ENCODE data around the gene PRODH2. TPM values are rescaled to one million over a fixed set of nuclear protein-coding genes. Genes with fewer than 3 reads are reported as not detected.

Gene PRODH2
- total RNA-seq, 1 experiment from 2014 or later = not detected

DNA sequence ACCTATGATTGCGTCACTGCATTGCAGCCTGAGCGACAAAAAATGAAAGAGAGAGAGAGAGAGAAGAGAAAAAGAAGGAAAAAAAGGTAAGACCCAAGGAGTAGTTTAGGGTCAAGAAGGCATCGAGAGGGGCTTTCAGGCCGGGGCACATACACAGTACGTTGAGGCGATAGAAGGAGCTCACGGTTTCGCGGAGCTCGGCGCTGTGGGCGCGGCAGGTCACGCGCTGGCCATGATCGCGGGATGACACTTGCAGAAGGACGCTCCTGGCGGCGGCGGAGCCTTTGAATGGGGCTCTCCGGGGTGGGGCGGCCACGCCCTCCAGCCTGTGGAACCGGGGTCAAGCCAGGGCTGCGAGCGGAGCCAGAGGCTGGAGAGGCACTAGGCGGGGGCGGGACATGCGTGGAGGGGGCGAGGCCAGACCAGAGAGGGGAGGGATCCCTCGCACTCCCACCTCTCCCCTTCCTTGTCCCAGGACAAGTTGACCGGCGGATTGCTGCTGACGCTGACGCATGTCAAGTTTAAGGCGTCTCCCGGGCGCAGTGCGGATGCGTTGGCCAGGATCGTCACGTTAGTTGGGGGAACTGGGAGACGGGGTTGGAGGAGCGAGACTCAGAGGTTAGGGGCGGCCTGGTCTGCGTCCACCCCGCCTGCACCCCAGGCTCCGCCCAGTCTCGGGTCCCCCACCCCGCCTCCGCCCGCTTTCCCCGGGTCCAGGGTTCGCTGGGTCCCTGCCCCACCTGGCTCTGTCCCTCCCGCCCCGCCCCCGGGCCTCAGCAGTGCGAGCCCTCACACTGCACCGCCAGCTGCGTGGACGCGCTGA, 32.8 kb upstream of the PRODH2 start:
- DNase-seq (ENCODE audit: low spot score) = no peak
- intact Hi-C loops (cut with micrococcal nuclease; ENCODE audit: unreplicated experiment) = no loop called here
- ChIA-PET POLR2A (ENCODE audit: low non-redundant PET) (interaction anchor here (0.5 kb wide), 1 partner anchor 150 kb away, joined by 16 read pairs; no protein-coding TSS in a partner anchor), CTCF (no interaction called here)
- Histone ChIP-seq H3K36me3 (ENCODE audit: insufficient read depth, low read length, poor library complexity, severe bottlenecking) (no peaks in the 10 kb centered on the region), H3K9me3 (ENCODE audit: low read depth, low read length, poor library complexity, severe bottlenecking) (no peaks in the 10 kb centered on the region), H3K27ac (ENCODE audit: low read depth, low read length, poor library complexity, severe bottlenecking) (no peak overlapping the region), H3K4me3 (ENCODE audit: low read depth, low read length, poor library complexity, severe bottlenecking) (no peak overlapping the region), H3K4me1 (ENCODE audit: insufficient read depth, low read length, poor library complexity, severe bottlenecking) (no peaks in the 10 kb centered on the region), H3K27me3 (replicated peaks; ENCODE audit: insufficient read depth, low read depth, low read length, poor library complexity) (peaks cover 64% of the 10 kb centered on the region)
- BruUV-seq (replicated peaks) = no TSS peak
- TF ChIP-seq, protein P1, sequence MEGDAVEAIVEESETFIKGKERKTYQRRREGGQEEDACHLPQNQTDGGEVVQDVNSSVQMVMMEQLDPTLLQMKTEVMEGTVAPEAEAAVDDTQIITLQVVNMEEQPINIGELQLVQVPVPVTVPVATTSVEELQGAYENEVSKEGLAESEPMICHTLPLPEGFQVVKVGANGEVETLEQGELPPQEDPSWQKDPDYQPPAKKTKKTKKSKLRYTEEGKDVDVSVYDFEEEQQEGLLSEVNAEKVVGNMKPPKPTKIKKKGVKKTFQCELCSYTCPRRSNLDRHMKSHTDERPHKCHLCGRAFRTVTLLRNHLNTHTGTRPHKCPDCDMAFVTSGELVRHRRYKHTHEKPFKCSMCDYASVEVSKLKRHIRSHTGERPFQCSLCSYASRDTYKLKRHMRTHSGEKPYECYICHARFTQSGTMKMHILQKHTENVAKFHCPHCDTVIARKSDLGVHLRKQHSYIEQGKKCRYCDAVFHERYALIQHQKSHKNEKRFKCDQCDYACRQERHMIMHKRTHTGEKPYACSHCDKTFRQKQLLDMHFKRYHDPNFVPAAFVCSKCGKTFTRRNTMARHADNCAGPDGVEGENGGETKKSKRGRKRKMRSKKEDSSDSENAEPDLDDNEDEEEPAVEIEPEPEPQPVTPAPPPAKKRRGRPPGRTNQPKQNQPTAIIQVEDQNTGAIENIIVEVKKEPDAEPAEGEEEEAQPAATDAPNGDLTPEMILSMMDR (conservative IDR thresholded peaks at IDR 0.05; ENCODE audit: low read depth, low read length) = no peak
- TF ChIP-seq EZH2 (IDR thresholded peaks at IDR 0.05; ENCODE audit: borderline replicate concordance, low read depth, low read length, poor library complexity, severe bottlenecking) = no peak

DNA sequence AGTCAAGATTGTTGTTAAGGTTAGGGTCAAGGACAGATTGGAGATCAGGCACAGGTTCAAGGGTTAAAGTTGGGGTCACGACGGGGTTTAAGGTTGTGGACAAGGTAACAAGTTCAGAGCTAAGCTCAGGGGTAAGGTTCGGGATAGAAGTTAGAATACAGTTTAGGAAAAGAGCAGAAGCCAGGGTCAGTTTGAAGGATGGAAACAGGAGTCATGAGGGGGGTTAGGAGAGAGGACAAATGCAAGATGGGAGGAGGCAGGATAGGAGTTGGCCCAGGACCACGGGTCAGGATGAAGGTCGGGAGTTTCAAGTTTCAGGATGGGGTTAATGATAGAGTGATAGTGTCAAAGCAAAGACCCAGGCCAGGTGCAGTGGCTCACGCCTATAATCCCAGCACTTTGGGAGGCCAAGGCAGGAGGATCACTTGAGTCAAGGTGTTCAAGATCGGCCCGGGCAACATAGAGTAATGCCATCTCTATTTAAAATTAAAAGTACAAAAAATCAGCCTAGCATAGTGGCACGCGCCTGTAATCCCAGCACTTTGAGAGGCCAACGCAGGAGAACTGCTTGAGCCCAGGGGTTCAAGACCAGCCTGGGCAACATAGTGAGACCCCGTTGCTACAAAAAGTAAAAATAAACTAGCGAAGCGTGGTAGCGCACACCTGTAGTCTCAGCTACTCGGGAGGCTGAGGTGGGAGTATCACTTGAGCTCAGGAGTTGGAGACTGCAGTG, 32.0 kb upstream of the PRODH2 start:
- POLR2A ChIA-PET (ENCODE audit: low non-redundant PET) = no interaction called here
- no peaks in the 10 kb centered on the region for H3K9me3 ChIP-seq (ENCODE audit: low read depth, low read length, poor library complexity, severe bottlenecking)
- CTCF ChIA-PET = no interaction called here
- H3K4me3 ChIP-seq (ENCODE audit: low read depth, low read length, poor library complexity, severe bottlenecking) = no peak overlapping the region
- intact Hi-C loops (cut with micrococcal nuclease; ENCODE audit: unreplicated experiment) = no loop called here
- BruUV-seq (replicated peaks) = no TSS peak
- H3K27ac ChIP-seq (ENCODE audit: low read depth, low read length, poor library complexity, severe bottlenecking) = no peak overlapping the region
- no peaks in the 10 kb centered on the region for H3K4me1 ChIP-seq (ENCODE audit: insufficient read depth, low read length, poor library complexity, severe bottlenecking)
- H3K27me3 ChIP-seq (replicated peaks; ENCODE audit: insufficient read depth, low read depth, low read length, poor library complexity) = peaks cover 64% of the 10 kb centered on the region
- no peak for DNase-seq (ENCODE audit: low spot score)
- TF ChIP-seq EZH2 (IDR thresholded peaks at IDR 0.05; ENCODE audit: borderline replicate concordance, low read depth, low read length, poor library complexity, severe bottlenecking) = no peak
- TF ChIP-seq, protein P1 (conservative IDR thresholded peaks at IDR 0.05; ENCODE audit: low read depth, low read length) = no peak
- H3K36me3 ChIP-seq (ENCODE audit: insufficient read depth, low read length, poor library complexity, severe bottlenecking) = no peaks in the 10 kb centered on the region

DNA sequence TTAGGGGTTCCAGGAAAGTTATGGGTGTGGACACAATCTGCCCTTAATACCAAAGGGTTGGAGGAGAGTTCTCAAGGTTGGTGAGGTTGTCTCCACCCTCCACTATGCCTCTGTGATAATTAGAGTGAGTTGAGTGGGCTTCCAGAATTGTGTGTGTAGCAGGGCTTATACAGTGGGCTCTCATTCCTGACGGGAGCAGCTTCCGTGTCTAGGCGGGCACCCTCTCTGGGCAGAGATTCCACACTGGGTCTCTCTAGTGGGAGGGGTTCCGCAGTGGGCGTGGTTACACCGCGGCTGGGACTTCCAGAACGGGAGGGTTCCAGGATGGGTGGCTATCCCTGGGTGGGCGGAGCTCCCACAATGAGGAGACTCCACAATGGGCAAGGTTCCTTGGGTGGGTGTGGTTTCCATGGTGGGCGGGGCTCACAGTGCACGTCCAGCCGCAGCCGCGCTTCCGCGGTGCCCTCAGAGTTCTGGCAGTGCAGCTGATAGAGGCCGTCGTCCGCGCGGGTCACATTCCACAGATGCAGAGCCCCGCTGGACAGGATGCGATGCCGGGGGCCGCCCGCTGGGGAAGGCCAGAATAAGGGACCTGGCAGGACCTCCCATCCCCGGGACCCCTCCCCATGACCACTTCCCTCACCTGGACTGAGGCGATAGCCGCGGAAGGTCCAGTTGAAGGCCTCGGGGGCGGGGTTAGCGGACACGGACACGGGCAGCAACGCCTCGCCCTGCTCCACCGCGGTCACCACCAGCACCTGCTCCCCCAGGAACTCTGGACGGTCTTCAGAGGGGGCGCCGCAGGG, 31.2 kb upstream of the PRODH2 start:
- no TSS peak for BruUV-seq (replicated peaks)
- peak; percentile 77 for DNase-seq (ENCODE audit: low spot score)
- H3K27ac ChIP-seq (ENCODE audit: low read depth, low read length, poor library complexity, severe bottlenecking) = no peak overlapping the region
- POLR2A ChIA-PET (ENCODE audit: low non-redundant PET) = no interaction called here
- no peak overlapping the region for H3K4me3 ChIP-seq (ENCODE audit: low read depth, low read length, poor library complexity, severe bottlenecking)
- H3K27me3 ChIP-seq (replicated peaks; ENCODE audit: insufficient read depth, low read depth, low read length, poor library complexity) = peaks cover 58% of the 10 kb centered on the region
- TF ChIP-seq, protein P1 (conservative IDR thresholded peaks at IDR 0.05; ENCODE audit: low read depth, low read length) = no peak
- TF ChIP-seq EZH2 (IDR thresholded peaks at IDR 0.05; ENCODE audit: borderline replicate concordance, low read depth, low read length, poor library complexity, severe bottlenecking) = no peak
- no peaks in the 10 kb centered on the region for H3K4me1 ChIP-seq (ENCODE audit: insufficient read depth, low read length, poor library complexity, severe bottlenecking)
- intact Hi-C loops (cut with micrococcal nuclease; ENCODE audit: unreplicated experiment) = no loop called here
- no peaks in the 10 kb centered on the region for H3K9me3 ChIP-seq (ENCODE audit: low read depth, low read length, poor library complexity, severe bottlenecking)
- CTCF ChIA-PET = no interaction called here
- no peaks in the 10 kb centered on the region for H3K36me3 ChIP-seq (ENCODE audit: insufficient read depth, low read length, poor library complexity, severe bottlenecking)
